T-helper 2 cell treated with Interferon-gamma antibody and Interleukin-4, amounts not matched to agents 5 μg/mL and 100 μg/mL, for 36 hours (primary cell): ENCODE data around the gene ANAPC2.

Experiments used
- DNase-seq: peaks from one replicate; pipeline ENCODE4 v3.0.0; 2021; ENCODE audit warnings: low spot score
- H3K27ac Mint-ChIP-seq: one replicate; pipeline ENCODE4 v1.8.0; 2021; ENCODE audit warnings: mild to moderate bottlenecking, mixed read lengths
- H3K27me3 Mint-ChIP-seq: one replicate; pipeline ENCODE4 v1.8.0; 2021; ENCODE audit warnings: low read depth, mixed read lengths
- H3K36me3 Mint-ChIP-seq: one replicate; pipeline ENCODE4 v1.8.0; 2021; ENCODE audit warnings: low read depth, mixed read lengths
- H3K4me1 Mint-ChIP-seq: one replicate; pipeline ENCODE4 v1.8.0; 2021; ENCODE audit warnings: low read depth, mixed read lengths
- H3K4me3 Mint-ChIP-seq: one replicate; pipeline ENCODE4 v1.8.0; 2022; ENCODE audit warnings: mild to moderate bottlenecking, moderate library complexity, mixed read lengths
- H3K9me3 Mint-ChIP-seq: one replicate; pipeline ENCODE4 v1.8.0; 2021; ENCODE audit warnings: mixed read lengths

The ANAPC2 gene

GRCh38 chr9:137150617-137151457 is 37.5 kb downstream of the ANAPC2 start:
- no peak overlapping the region for H3K4me3 Mint-ChIP-seq

GRCh38 chr9:137149942-137150616 is 38.3 kb downstream of the ANAPC2 start:
- Mint-ChIP-seq H3K9me3 (no peaks in the 10 kb centered on the region), H3K4me1 (peaks cover 4% of the 10 kb centered on the region), H3K27ac (no peak overlapping the region), H3K27me3 (peaks cover 3% of the 10 kb centered on the region), H3K36me3 (no peaks in the 10 kb centered on the region), H3K4me3 (no peak overlapping the region)
- no peak for DNase-seq

More at GRCh38 chr9:137150617-137151457, 37.5 kb downstream of the ANAPC2 start:
- Mint-ChIP-seq H3K27ac (peak overlapping the region; percentile 54), H3K9me3 (no peaks in the 10 kb centered on the region), H3K27me3 (peaks cover 3% of the 10 kb centered on the region), H3K4me1 (peaks cover 4% of the 10 kb centered on the region), H3K36me3 (no peaks in the 10 kb centered on the region)
- peak; percentile 55 for DNase-seq

- Mint-ChIP-seq H3K27ac (no peak overlapping the region), H3K36me3 (no peaks in the 10 kb centered on the region), H3K27me3 (no peaks in the 10 kb centered on the region), H3K4me1 (peaks cover 4% of the 10 kb centered on the region), H3K4me3 (no peak overlapping the region), H3K9me3 (no peaks in the 10 kb centered on the region)
- DNase-seq = no peak
Measured at GRCh38 chr9:137149363-137149762, 39.0 kb downstream of the ANAPC2 start.

GRCh38 chr9:137148661-137149060 is 39.7 kb downstream of the ANAPC2 start:
- H3K9me3 Mint-ChIP-seq = no peaks in the 10 kb centered on the region
- H3K4me3 Mint-ChIP-seq = no peak overlapping the region
- H3K27me3 Mint-ChIP-seq = no peaks in the 10 kb centered on the region
- DNase-seq = no peak
- no peaks in the 10 kb centered on the region for H3K36me3 Mint-ChIP-seq
- H3K4me1 Mint-ChIP-seq = peaks cover 4% of the 10 kb centered on the region
- H3K27ac Mint-ChIP-seq = no peak overlapping the region

GRCh38 chr9:137148242-137148641 is 40.1 kb downstream of the ANAPC2 start:
- peaks cover 4% of the 10 kb centered on the region for H3K4me1 Mint-ChIP-seq
- no peaks in the 10 kb centered on the region for H3K27me3 Mint-ChIP-seq
- no peaks in the 10 kb centered on the region for H3K9me3 Mint-ChIP-seq
- no peak overlapping the region for H3K4me3 Mint-ChIP-seq
- no peaks in the 10 kb centered on the region for H3K36me3 Mint-ChIP-seq
- no peak overlapping the region for H3K27ac Mint-ChIP-seq
- DNase-seq = no peak

DNA sequence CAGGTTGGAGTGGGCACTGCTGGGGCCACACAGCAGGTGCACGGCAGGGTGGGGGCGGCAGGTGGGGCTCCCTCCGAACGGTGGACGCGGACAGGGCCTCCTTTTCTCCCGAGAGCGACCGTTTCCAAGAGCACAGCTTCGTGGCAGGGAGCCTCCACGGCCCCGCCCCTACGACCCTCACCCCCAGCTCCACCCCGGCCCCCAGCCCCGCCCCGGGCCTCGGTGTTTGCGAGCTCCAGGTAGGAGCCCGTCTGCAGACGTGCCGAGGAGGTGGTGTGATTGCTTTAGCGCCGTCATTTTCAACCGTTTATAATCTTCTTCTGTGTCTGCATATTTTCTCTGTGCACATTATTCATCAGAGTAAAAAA is 40.6 kb downstream of the ANAPC2 start:
- Mint-ChIP-seq H3K9me3 (no peaks in the 10 kb centered on the region), H3K36me3 (no peaks in the 10 kb centered on the region), H3K4me3 (no peak overlapping the region), H3K4me1 (peaks cover 4% of the 10 kb centered on the region), H3K27ac (no peak overlapping the region), H3K27me3 (no peaks in the 10 kb centered on the region)
- no peak for DNase-seq

DNA sequence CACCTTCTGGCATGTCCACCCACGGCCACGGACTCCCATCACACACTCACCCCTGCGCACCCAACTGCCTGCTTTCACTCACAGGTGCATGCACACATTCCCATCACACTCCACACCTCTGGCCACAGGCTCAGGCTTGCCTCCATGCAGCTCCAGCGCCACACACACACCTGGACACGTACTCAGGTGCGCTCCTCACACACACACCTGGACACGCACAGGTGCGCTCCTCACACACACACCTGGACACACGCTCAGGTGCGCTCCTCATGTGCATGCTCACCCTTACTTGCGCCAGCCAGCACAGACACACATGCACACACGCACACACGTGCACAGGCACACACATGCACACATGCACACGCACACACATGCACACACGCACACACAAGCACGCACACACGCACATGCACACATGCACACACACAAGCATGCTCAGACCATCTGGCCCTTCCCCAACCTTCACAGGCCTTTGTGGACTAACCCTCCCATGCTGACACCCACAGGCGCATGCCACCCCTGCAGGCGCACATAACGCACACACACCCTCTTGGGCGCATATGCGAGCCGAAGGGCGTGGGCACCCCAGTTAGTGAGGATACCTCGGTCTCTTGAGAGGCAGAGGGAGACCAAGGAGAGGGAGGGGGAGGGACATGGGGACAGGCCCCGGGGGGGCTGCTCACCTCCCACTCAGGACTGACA is 41.1 kb downstream of the ANAPC2 start:
- peaks cover under 1% of the 10 kb centered on the region for H3K27me3 Mint-ChIP-seq
- no peaks in the 10 kb centered on the region for H3K9me3 Mint-ChIP-seq
- H3K4me3 Mint-ChIP-seq = no peak overlapping the region
- DNase-seq = no peak
- H3K4me1 Mint-ChIP-seq = peaks cover 4% of the 10 kb centered on the region
- H3K36me3 Mint-ChIP-seq = no peaks in the 10 kb centered on the region
- no peak overlapping the region for H3K27ac Mint-ChIP-seq

DNA sequence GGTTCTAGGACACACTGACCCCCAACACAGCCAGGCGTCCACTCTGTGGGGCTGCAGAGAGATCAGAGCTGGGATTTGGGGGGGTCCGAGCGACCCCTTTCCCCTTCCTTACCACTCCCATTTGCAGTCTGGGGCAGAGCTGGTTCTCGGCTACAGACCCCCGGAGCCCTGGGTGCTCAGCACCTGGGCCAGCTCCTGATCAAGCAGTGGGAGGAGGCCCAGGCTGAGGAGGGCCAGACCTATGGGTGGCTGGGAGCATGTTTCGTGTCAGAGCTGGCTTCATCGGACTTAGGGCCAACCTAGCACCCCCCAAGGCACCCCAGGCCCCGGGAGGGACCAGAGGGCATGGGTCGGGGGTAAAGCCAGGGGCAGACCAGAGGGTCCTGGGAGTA is 41.8 kb downstream of the ANAPC2 start:
- Mint-ChIP-seq H3K4me3 (no peak overlapping the region), H3K9me3 (no peaks in the 10 kb centered on the region), H3K27me3 (peaks cover 4% of the 10 kb centered on the region), H3K27ac (no peak overlapping the region), H3K4me1 (peaks cover 4% of the 10 kb centered on the region), H3K36me3 (no peaks in the 10 kb centered on the region)
- DNase-seq = no peak

GRCh38 chr9:137145731-137146526 is 42.4 kb downstream of the ANAPC2 start:
- Mint-ChIP-seq H3K9me3 (no peaks in the 10 kb centered on the region), H3K27me3 (peaks cover 5% of the 10 kb centered on the region), H3K27ac (no peak overlapping the region), H3K36me3 (no peaks in the 10 kb centered on the region), H3K4me3 (no peak overlapping the region), H3K4me1 (peaks cover 1% of the 10 kb centered on the region)
- no peak for DNase-seq

DNA sequence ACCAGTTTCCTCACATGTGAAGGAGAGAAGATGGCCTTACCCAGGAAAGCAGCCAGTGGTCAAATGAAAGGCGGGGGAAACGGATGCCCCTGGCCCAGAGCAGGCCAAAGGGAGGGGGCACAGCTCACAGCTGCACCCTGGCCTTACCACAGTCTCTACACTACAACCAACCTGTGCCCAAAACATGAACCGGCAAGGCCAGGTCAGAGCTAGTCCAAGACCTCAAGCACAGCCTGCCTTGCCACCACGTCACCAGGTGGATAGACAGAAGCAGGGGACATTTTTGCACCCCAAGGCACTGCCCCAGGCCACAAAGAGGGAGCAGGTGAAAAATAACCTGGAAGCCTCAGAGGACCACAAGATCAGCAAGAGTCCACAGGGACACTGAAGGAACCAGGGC is 44.9 kb downstream of the ANAPC2 start:
- Mint-ChIP-seq H3K9me3 (no peaks in the 10 kb centered on the region), H3K27ac (no peak overlapping the region), H3K4me1 (peaks cover 3% of the 10 kb centered on the region), H3K27me3 (peaks cover 25% of the 10 kb centered on the region), H3K4me3 (no peak overlapping the region), H3K36me3 (no peaks in the 10 kb centered on the region)
- DNase-seq = no peak

GRCh38 chr9:137141976-137142936 is 46.1 kb downstream of the ANAPC2 start:
- Mint-ChIP-seq H3K4me1 (peaks cover 3% of the 10 kb centered on the region), H3K36me3 (no peaks in the 10 kb centered on the region), H3K27ac (no peak overlapping the region), H3K27me3 (peaks cover 35% of the 10 kb centered on the region), H3K9me3 (no peaks in the 10 kb centered on the region), H3K4me3 (no peak overlapping the region)
- DNase-seq = no peak

DNA sequence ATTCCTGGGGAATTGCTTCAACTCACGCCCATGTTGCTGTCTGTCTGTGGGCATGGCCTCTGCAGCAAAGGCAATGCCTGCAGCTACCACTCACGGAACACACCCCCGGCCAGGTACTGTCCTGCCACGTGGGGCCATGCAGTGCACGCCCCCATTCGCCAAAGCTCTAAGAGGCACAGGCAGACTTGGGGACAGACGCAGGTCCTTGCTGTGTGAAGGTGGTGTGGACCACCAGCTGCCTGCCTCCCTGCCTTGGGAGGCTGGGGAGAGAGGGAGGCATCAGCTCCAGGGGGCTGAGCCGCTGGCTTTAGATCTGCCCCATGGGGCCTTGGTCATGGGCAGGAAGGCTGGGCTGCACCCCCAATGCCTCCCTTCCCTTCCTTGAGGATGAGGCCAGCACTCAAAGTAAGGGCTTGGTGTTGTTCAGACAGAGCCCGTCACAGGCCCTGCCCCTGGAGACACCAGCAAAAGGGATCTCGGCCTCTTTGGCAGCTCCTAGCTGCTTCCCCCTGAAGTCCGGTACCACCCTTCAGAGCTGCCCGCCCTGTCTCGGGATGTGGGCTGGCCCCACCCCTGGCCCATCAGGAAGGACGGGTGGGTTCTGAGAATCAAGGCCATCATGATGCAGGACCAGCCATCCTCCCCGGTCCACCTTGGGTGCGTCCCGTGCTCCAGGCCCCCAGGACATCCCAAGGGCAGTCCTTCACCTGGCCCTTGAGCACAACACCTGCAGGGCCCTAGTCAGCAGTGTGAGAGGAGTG is 47.1 kb downstream of the ANAPC2 start:
- no peak overlapping the region for H3K27ac Mint-ChIP-seq
- no peak for DNase-seq
- no peaks in the 10 kb centered on the region for H3K9me3 Mint-ChIP-seq
- H3K4me3 Mint-ChIP-seq = no peak overlapping the region
- no peaks in the 10 kb centered on the region for H3K36me3 Mint-ChIP-seq
- H3K27me3 Mint-ChIP-seq = peaks cover 35% of the 10 kb centered on the region
- H3K4me1 Mint-ChIP-seq = peaks cover 3% of the 10 kb centered on the region
